HuH-7.5 (cell line): ENCODE data around the gene MS4A12.
"Not testable (repeated sequence)": the region's sequence is repeated elsewhere in the genome, so short reads cannot be mapped to it uniquely, and the experiment has no call there.

Source experiments
- DNase-seq: peaks from one replicate; pipeline ENCODE4 v3.0.0; 2011; ENCODE audit warnings: low spot score

The MS4A12 gene

GRCh38 chr11:60512651-60513225, 20.2 kb downstream of the MS4A12 start:
- DNase-seq = no peak

GRCh38 chr11:60513496-60514460, 21.2 kb downstream of the MS4A12 start:
- no peak for DNase-seq

- DNase-seq = no peak
These were observed 22.7 kb downstream of the MS4A12 start, which contains the start of gene MS4A13 for GRCh38 chr11:60515144-60515855. Gene MS4A13 (plus strand): TSS chr11:60515392. CDS start chr11:60518084, 2,692 bp downstream.

GRCh38 chr11:60528465-60528864, 35.9 kb downstream of the MS4A12 start:
- DNase-seq = no peak

- DNase-seq = no peak
These were observed 36.4 kb downstream of the MS4A12 start for GRCh38 chr11:60528934-60529333.

GRCh38 chr11:60530454-60531100, 38.0 kb downstream of the MS4A12 start:
- DNase-seq = no peak

GRCh38 chr11:60532383-60532782, 39.8 kb downstream of the MS4A12 start:
- DNase-seq = not testable (repeated sequence)

GRCh38 chr11:60538627-60539026, 46.0 kb downstream of the MS4A12 start:
- DNase-seq = not testable (repeated sequence)

GRCh38 chr11:60544077-60544476, 51.5 kb downstream of the MS4A12 start:
- DNase-seq = no peak
